Fibroblast of skin of scalp (primary cell): ENCODE measurements around the gene PPHLN1.
A peak's percentile ranks its signal among the peaks of the same experiment; 100 is the strongest.

ENCODE experiments used
- DNase-seq: peaks from one replicate; pipeline ENCODE4 v3.0.0-alpha.2; 2013

PPHLN1 gene

GRCh38 chr12:42444192-42444943, 118.4 kb downstream of the PPHLN1 start:
- no peak for DNase-seq

DNA sequence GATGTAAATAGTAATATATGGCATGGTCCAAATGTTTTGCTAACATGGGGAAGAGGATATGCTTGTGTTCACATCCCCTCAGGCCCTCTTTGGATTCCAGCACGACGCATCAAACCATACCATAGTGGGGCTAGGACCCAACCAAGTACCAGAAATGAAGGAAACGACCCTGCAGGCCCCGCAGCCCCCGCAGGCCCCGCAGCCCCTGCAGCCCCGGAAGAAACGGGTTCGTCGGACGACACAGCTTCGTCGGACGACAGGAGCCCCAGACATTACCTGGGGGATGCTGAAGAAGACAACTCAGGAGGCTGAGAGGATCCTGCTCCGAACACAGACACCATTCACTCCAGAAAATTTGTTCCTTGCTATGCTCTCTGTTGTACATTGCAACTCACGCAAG, 119.9 kb downstream of the PPHLN1 start:
- no peak for DNase-seq

- no peak for DNase-seq
These were observed 120.8 kb downstream of the PPHLN1 start for GRCh38 chr12:42446761-42447160.

- no peak for DNase-seq
These were observed 121.4 kb downstream of the PPHLN1 start for GRCh38 chr12:42447371-42447786.

GRCh38 chr12:42448841-42449240, 122.9 kb downstream of the PPHLN1 start:
- DNase-seq = no peak

GRCh38 chr12:42450248-42450647, 124.3 kb downstream of the PPHLN1 start:
- DNase-seq = peak; percentile 31

DNA sequence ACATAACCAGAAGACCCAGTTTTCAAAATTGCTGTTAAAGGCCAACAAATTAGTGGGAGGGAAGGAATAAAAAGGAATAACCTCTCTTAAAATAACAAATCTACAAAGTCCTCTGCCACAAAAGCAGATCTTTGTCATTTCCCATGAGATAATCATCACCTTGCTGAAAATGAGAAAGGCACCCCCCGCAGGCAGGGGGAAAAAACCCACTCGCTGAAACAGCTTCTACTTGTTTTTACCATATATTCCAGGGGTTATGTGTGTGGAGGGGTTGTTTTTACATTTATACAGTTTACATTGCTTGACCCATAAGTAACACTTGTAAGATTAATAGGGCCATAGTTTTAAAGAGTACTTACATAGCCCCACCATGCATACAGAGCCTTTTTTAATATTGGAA, 132.6 kb downstream of the PPHLN1 start:
- no peak for DNase-seq

GRCh38 chr12:42459336-42459847, 133.4 kb downstream of the PPHLN1 start:
- DNase-seq = no peak

DNA sequence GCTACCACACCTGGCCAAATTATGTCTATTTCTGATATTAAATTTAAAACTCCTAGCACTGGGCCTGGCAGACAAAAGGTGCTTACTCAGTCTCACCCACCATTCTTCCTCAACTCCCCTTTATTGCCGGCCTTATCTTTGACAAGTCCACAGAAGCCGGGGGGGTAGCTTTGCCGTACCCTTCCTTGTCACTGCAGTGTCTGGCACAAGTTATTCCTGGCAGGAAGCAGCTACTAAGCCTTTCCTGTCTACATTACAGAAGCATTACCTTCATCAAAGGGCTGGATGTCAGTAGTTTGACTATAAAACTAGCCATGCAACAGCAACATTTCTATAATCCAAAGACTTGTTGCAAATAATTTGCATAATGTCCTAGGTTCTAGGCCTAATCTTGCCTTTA, 136.5 kb downstream of the PPHLN1 start:
- DNase-seq = no peak

GRCh38 chr12:42463671-42464070, 137.7 kb downstream of the PPHLN1 start:
- DNase-seq = no peak

DNA sequence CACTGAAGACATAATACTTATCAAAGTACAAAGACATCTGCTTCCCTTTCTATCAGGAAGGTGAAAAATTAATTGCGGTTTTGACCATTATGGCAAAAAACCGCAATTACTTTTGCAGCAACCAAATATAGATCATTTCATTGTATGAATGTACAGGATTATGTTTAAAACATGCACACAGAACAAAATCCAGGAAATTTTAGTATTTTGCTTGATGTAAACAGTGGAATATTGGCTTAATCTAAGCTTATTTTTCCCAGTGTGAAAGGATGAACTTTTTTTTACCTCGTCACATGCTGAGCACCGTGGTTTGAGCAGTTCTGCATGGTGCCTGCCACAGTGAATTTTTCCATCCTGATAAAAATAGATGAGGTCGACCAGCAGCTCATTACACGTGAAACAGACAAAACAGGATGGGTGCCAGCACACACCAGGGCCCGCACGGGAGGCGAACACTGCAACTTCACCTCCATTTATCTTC, 142.4 kb downstream of the PPHLN1 start:
- DNase-seq = no peak

- peak; percentile 16 for DNase-seq
These were observed 143.0 kb downstream of the PPHLN1 start for GRCh38 chr12:42468921-42469320.

GRCh38 chr12:42469355-42470175, 143.6 kb downstream of the PPHLN1 start:
- no peak for DNase-seq

GRCh38 chr12:42472376-42472775, 146.4 kb downstream of the PPHLN1 start:
- no peak for DNase-seq

GRCh38 chr12:42473130-42473529, 147.2 kb downstream of the PPHLN1 start:
- peak; percentile 81 for DNase-seq

DNA sequence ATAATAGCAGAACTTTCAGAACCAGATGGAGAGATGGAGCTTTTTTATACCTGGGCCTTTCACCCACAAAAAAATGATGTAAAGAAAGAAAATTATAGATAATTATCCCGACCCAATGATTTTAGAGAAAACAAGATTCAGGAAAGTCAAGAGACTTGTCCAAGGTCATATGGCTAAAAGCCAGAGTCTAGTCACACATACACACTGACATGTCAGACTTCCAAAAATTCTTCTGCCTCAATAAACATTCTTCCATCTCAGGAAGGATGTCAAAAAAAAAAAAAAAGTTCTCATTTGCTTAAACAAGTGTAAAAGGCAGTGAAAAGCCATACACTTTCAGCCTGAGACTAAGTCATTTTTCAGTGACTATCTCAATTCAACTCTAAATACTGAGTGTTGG, 147.6 kb downstream of the PPHLN1 start:
- peak; percentile 29 for DNase-seq

DNA sequence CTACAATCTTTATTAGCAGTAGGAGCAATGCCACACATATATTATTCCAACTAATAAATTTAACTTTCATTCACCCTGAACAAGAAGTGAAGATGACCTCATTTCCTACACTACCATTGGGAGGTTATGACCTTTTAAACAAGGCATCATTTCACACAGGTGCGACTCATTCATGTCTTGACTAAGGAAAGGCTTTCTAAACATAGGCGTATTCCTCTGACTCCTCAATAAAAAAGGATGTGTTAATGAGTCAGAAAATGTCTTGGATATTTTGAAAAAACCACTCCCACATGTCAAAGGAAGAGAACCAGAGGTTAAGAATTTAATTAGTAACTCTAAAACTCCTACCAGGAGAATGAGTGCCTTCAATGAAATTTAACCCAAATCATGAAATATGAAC, 148.4 kb downstream of the PPHLN1 start:
- peak; percentile 62 for DNase-seq

- no peak for DNase-seq
These were observed 149.1 kb downstream of the PPHLN1 start for GRCh38 chr12:42475106-42475505.

DNA sequence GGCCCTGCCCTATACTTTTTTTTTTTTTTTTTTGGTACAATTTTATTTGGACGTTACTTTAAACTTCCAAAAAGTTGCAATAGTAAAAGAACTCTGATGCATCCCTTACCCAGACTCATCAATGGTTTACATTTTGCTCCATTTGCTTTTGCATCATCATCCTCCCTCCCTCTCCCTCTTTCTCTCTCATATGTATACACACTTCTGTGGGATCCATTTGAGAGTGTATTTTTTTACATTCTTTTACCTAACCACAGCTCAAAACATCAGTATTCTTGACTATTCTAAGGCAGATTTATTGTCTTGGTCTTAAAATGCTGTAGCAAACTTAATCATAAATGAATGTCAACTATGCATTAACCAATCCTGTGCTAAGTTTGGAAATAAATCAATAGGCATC, 152.0 kb downstream of the PPHLN1 start:
- peak; percentile 78 for DNase-seq

DNA sequence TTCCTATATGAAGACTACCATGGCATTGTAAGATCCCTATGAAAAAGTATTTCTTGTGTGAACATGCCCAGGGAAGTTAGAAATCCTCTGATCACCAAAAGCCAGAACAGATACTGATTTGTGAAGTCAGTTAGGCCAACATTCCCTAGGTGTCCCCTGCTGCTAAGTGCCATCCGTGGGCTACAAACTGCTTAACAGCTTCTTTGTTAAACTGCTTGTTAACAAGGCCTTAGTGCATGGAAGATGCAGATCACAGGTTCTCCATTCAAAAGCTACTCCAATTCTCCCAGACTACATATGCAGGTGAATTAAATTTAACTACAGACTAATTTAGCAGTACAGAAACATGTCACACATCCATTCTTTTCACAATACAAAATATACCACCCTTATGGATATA, 155.4 kb downstream of the PPHLN1 start:
- DNase-seq = no peak

DNA sequence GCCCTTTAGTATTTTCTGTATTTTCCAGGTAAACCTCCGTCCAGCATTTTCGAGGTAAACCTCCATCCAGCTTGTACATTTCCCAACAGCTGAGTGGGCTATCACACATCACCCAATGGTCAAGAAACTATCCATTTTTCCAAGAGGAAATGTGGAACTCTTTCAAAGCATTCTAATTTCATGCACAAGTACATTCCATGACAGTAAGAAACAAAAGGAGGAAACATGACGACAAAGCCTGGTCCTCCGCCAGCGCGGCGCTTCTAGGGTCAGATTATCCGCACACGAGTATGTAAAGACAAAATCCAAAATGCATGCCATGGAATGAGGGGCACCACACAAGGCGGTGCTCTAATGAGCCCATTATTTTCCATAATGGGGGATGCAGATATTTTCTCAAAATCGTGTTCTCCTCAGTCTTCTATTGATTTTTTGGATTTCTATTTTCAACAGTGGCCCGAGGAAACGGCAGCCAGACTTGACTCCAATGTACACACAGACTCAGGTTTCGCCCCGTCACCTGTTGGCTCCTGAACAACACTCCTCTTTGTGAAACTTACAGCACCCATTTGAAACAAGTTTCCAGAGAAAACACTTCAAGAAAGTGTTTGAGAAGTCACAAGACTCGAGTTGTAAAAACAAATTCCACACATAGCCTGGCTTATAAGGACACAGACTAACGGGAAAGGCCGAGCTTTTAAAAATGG, 156.2 kb downstream of the PPHLN1 start:
- DNase-seq = peak; percentile 16

- peak; percentile 73 for DNase-seq
These were observed 157.0 kb downstream of the PPHLN1 start for GRCh38 chr12:42482748-42483520.
